Regular cardiac myocyte (primary cell): ENCODE results near the gene FLNB. TPM values are rescaled to one million over a fixed set of nuclear protein-coding genes. Genes with fewer than 3 reads are reported as not detected.

ENCODE experiments used
- total RNA-seq: library from RNA; depleted of rRNA; stranded (reverse); fragments of >200 nt; gene quantifications from 2 replicates; pipeline ENCODE4 v1.2.3, GENCODE V29; 2014

The FLNB gene, protein sequence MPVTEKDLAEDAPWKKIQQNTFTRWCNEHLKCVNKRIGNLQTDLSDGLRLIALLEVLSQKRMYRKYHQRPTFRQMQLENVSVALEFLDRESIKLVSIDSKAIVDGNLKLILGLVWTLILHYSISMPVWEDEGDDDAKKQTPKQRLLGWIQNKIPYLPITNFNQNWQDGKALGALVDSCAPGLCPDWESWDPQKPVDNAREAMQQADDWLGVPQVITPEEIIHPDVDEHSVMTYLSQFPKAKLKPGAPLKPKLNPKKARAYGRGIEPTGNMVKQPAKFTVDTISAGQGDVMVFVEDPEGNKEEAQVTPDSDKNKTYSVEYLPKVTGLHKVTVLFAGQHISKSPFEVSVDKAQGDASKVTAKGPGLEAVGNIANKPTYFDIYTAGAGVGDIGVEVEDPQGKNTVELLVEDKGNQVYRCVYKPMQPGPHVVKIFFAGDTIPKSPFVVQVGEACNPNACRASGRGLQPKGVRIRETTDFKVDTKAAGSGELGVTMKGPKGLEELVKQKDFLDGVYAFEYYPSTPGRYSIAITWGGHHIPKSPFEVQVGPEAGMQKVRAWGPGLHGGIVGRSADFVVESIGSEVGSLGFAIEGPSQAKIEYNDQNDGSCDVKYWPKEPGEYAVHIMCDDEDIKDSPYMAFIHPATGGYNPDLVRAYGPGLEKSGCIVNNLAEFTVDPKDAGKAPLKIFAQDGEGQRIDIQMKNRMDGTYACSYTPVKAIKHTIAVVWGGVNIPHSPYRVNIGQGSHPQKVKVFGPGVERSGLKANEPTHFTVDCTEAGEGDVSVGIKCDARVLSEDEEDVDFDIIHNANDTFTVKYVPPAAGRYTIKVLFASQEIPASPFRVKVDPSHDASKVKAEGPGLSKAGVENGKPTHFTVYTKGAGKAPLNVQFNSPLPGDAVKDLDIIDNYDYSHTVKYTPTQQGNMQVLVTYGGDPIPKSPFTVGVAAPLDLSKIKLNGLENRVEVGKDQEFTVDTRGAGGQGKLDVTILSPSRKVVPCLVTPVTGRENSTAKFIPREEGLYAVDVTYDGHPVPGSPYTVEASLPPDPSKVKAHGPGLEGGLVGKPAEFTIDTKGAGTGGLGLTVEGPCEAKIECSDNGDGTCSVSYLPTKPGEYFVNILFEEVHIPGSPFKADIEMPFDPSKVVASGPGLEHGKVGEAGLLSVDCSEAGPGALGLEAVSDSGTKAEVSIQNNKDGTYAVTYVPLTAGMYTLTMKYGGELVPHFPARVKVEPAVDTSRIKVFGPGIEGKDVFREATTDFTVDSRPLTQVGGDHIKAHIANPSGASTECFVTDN (N-terminal part only)
- 105 and 182 TPM in 2 replicates for total RNA-seq

DNA sequence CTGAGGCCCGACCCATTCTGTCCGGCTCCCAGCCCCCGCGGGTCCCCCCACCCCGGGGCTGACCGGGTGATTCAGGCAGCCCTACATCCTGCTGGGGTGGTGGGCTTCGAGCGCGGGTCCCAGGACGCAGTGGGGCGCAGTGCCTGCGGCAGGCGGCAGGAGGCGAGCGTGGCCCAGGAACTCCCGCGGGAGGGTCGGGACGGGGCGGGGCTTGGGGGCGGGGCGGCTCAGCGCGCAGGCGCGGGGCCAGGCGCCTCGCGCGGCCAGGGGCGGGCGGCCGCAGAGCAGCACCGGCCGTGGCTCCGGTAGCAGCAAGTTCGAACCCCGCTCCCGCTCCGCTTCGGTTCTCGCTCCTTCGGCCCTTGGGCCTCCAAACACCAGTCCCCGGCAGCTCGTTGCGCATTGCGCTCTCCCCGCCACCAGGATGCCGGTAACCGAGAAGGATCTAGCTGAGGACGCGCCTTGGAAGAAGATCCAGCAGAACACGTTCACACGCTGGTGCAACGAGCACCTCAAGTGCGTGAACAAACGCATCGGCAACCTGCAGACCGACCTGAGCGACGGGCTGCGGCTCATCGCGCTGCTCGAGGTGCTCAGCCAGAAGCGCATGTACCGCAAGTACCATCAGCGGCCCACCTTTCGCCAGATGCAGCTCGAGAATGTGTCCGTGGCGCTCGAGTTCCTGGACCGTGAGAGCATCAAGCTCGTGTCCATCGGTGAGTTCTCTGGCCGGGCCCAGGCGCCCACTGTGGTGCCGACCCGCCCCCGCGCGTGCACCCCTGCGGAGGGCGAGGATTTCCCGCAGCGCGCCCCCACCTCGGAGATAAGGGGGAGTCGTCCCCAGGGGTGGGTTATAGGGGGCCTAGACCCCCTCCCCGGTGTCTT, at the start of gene FLNB:
Gene FLNB (plus strand): TSS at position 282 of the 885 bp plus-strand sequence. CDS start 143 bp downstream, at position 425.

DNA sequence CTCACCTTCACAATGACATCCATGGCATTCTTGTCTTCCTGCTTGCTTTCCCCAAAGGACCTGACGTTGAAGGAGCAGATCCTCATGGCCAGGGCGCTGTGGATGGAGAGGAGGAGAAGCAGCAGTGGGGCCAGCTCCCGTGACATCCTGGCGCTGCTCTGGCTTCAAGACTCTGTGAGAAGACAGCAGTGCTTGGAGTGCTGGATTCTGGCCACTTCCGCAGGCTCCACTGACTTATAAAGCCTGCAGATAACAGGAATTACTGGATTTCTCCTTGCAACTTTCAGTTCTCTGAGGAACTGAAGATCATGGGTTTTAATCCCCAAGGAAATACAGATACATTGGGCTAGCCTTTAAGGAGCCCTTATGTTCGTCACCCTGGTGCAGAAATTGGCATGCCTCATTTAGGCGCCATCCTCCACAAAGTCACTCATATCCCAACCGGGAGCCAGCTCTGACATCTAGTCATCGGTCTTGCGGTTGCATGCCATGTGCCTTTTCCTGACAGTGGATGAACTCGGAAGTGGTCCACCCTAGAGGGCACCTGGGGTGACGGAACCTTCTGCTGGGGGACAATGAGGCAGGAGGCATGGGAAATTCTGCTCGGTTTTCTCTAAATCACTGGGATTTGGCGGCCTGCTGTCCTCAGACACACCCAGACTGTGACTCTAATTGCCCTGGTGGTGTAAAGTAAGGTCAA, 202.7 kb downstream of the FLNB start, which contains the start of gene DNASE1L3:
Gene DNASE1L3 (minus strand): TSS at position 212 of the 700 bp plus-strand sequence. CDS start 66 bp downstream, at position 146.

Other genes starting within 250 kb of the FLNB start
- gene DNASE1L3, start 202.6 kb downstream of the FLNB start, total RNA-seq: 0.19 and 0.56 TPM in 2 replicates
- 8.4 and 14.9 TPM in 2 replicates for gene ABHD6, start 229.4 kb downstream of the FLNB start, total RNA-seq